ENCODE data around the gene GNB3.

Gene GNB3

GRCh38 chr12:6824901-6825381 is 15.8 kb upstream of the GNB3 start:
- no peak for DNase-seq (ENCODE audit: low read depth)
- no peak overlapping the region for H3K4me3 ChIP-seq (ENCODE audit: low read depth, low read length)
- TF ChIP-seq, protein P1, sequence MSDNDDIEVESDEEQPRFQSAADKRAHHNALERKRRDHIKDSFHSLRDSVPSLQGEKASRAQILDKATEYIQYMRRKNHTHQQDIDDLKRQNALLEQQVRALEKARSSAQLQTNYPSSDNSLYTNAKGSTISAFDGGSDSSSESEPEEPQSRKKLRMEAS (IDR thresholded peaks at IDR 0.05; ENCODE audit: low read depth, low read length), result no peak
- TF ChIP-seq MYC (IDR thresholded peaks at IDR 0.05; ENCODE audit: low read depth, low read length) (no peak), POLR2A (IDR thresholded peaks at IDR 0.05; ENCODE audit: extremely low read depth, insufficient read length) (no peak), CTCF (IDR thresholded peaks at IDR 0.05; ENCODE audit: low read depth, low read length) (no peak)

GRCh38 chr12:6825398-6826124 is 15.2 kb upstream of the GNB3 start:
- H3K4me3 ChIP-seq (ENCODE audit: low read depth, low read length), result no peak overlapping the region
- TF ChIP-seq MYC (IDR thresholded peaks at IDR 0.05; ENCODE audit: low read depth, low read length), result peak; percentile 69
- peak; percentile 89 for TF ChIP-seq CTCF (IDR thresholded peaks at IDR 0.05; ENCODE audit: low read depth, low read length)
- TF ChIP-seq, protein P1 (IDR thresholded peaks at IDR 0.05; ENCODE audit: low read depth, low read length), result 0 out of 2 replicates have a peak, but pooled peaks have one; percentile 11
- TF ChIP-seq POLR2A (IDR thresholded peaks at IDR 0.05; ENCODE audit: extremely low read depth, insufficient read length), result no peak
- peak; percentile 81 for DNase-seq (ENCODE audit: low read depth)

DNA sequence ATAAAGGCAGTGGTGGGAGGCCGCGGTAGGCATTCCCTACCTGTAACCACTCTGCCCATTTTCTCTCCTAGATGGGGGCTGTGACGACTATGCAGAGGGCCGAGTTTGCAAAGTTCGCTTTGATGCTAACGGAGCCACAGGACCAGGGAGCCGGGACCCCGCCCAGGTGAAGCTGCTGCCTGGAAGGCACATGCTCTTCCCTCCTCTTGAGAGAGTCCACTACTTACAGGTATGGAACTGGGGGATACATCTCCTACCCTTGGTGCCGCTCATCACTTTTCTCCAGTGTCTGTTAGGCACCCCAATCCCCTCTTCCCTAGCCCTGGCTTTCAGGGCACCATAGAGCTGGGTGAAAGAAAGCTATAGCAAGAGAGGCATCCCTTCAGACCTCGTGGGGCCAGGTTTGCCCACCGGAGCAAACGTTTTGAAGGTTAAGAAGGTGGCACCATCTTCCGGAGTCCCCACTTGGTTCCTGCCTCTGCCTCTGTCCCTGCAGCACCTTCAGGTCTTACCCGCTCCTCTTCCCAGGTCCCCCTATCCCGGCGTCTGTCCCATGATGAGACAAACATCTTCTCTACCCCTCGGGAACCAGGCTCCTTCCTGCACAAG is 14.5 kb upstream of the GNB3 start:
- no peak overlapping the region for H3K4me3 ChIP-seq (ENCODE audit: low read depth, low read length)
- TF ChIP-seq CTCF (IDR thresholded peaks at IDR 0.05; ENCODE audit: low read depth, low read length) (no peak), MYC (IDR thresholded peaks at IDR 0.05; ENCODE audit: low read depth, low read length) (no peak), POLR2A (IDR thresholded peaks at IDR 0.05; ENCODE audit: extremely low read depth, insufficient read length) (no peak)
- TF ChIP-seq, protein P1 (IDR thresholded peaks at IDR 0.05; ENCODE audit: low read depth, low read length), result no peak
- no peak for DNase-seq (ENCODE audit: low read depth)

- no peak for DNase-seq (ENCODE audit: low read depth)
- no peak for TF ChIP-seq MYC (IDR thresholded peaks at IDR 0.05; ENCODE audit: low read depth, low read length)
- TF ChIP-seq, protein P1 (IDR thresholded peaks at IDR 0.05; ENCODE audit: low read depth, low read length), result no peak
- no peak for TF ChIP-seq POLR2A (IDR thresholded peaks at IDR 0.05; ENCODE audit: extremely low read depth, insufficient read length)
- no peak for TF ChIP-seq CTCF (IDR thresholded peaks at IDR 0.05; ENCODE audit: low read depth, low read length)
- H3K4me3 ChIP-seq (ENCODE audit: low read depth, low read length), result no peak overlapping the region
These were observed 13.8 kb upstream of the GNB3 start for GRCh38 chr12:6826734-6827436.

GRCh38 chr12:6827437-6827911 is 13.3 kb upstream of the GNB3 start:
- no peak overlapping the region for H3K4me3 ChIP-seq (ENCODE audit: low read depth, low read length)
- peak; percentile 63 for DNase-seq (ENCODE audit: low read depth)

More at GRCh38 chr12:6827437-6827911, 13.3 kb upstream of the GNB3 start:
- TF ChIP-seq, protein P1 (IDR thresholded peaks at IDR 0.05; ENCODE audit: low read depth, low read length), result peak; percentile 65
- TF ChIP-seq CTCF (IDR thresholded peaks at IDR 0.05; ENCODE audit: low read depth, low read length), result no peak
